ENCODE measurements around the gene ACP5. TPM values are rescaled to one million over a fixed set of nuclear protein-coding genes. Genes with fewer than 3 reads are reported as not detected.
"Not testable (repeated sequence)": the region's sequence is repeated elsewhere in the genome, so short reads cannot be mapped to it uniquely, and the experiment has no call there.

The ACP5 gene
- polyA plus RNA-seq, 1 experiment = 3.0 TPM

- Histone ChIP-seq H3K4me3 (ENCODE audit: low read depth, low read length) (no peak overlapping the region), H3K9me3 (ENCODE audit: control insufficient read depth, insufficient read depth, low read length) (peaks cover 5% of the 10 kb centered on the region; the same call in 1 of the 2 replicates), H3K27ac (ENCODE audit: low read depth, low read length) (no peak overlapping the region), H3K27me3 (ENCODE audit: control insufficient read depth, insufficient read depth, low read length) (no peaks in the 10 kb centered on the region)
- ChIA-PET POLR2A (no interaction called here), CTCF (interaction anchor here (1.2 to 2.2 kb wide), 3 partner anchors 8 to 21 kb away, joined by 4 to 11 read pairs (median 5); partner anchors contain the start of gene ELOF1)
- TF ChIP-seq, protein P1, sequence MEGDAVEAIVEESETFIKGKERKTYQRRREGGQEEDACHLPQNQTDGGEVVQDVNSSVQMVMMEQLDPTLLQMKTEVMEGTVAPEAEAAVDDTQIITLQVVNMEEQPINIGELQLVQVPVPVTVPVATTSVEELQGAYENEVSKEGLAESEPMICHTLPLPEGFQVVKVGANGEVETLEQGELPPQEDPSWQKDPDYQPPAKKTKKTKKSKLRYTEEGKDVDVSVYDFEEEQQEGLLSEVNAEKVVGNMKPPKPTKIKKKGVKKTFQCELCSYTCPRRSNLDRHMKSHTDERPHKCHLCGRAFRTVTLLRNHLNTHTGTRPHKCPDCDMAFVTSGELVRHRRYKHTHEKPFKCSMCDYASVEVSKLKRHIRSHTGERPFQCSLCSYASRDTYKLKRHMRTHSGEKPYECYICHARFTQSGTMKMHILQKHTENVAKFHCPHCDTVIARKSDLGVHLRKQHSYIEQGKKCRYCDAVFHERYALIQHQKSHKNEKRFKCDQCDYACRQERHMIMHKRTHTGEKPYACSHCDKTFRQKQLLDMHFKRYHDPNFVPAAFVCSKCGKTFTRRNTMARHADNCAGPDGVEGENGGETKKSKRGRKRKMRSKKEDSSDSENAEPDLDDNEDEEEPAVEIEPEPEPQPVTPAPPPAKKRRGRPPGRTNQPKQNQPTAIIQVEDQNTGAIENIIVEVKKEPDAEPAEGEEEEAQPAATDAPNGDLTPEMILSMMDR (IDR thresholded peaks at IDR 0.05; ENCODE audit: low read depth, low read length) = no peak
- no peak for DNase-seq (ENCODE audit: low read depth, low spot score)
Measured at GRCh38 chr19:11580116-11580515, 2.7 kb upstream of the ACP5 start.

DNA sequence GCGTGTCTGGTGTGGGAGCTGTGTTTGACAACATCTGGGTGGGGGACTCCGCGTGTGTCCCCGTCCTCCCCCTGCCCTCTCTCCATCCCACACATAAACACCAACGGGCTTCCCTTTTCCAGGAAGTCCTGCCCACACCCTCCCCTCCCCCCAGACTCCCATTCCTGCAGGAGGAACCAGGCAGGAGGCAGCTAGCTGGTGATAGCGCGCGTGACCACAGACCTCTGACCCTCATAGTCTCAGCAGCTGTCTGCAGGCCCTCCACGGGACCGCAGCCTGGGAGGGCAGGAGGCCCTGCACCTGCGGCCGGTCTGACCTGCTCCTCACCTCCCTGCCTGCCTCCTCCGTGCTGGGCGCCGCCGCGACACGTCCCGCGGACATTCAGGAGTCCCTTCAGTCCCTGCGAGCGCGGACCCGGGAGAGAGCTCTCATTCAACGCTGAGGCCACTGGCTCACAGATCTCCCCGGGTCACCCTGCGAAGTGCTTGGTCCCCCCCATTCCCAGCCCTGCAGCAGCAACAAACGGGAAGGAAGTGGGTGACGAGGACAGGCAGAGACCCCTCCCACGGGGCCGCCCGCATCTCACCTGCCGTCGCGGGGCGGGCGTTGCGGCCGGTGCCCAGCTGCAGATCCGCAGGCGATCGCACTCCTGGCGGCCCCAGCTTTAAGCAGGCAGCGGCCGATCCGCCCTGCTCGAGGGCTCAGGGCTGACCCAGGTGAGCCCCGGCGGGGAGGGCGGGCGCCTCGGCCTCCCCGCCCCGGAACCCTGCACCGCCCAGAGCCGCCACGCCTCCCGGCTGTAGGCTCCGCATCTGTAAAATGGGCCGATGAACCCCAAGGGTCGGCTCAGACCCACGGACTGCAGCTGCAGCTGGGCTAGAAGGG lies 1.1 kb upstream of the ACP5 start:
- Histone ChIP-seq H3K9me3 (ENCODE audit: control insufficient read depth, insufficient read depth, low read length) (peaks cover 5% of the 10 kb centered on the region; the same call in 1 of the 2 replicates), H3K4me3 (ENCODE audit: low read depth, low read length) (peak overlapping the region; percentile 17; the same call in 1 of the 2 replicates), H3K27me3 (ENCODE audit: control insufficient read depth, insufficient read depth, low read length) (no peaks in the 10 kb centered on the region), H3K27ac (ENCODE audit: low read depth, low read length) (no peak overlapping the region)
- ChIA-PET CTCF (interaction anchor here (0.6 to 1.2 kb wide), 4 partner anchors 10 to 219 kb away, joined by 3 to 4 read pairs (median 3); no protein-coding TSS in a partner anchor), POLR2A (no interaction called here)
- no peak for DNase-seq (ENCODE audit: low read depth, low spot score)
- TF ChIP-seq, protein P1 (IDR thresholded peaks at IDR 0.05; ENCODE audit: low read depth, low read length) = no peak

DNA sequence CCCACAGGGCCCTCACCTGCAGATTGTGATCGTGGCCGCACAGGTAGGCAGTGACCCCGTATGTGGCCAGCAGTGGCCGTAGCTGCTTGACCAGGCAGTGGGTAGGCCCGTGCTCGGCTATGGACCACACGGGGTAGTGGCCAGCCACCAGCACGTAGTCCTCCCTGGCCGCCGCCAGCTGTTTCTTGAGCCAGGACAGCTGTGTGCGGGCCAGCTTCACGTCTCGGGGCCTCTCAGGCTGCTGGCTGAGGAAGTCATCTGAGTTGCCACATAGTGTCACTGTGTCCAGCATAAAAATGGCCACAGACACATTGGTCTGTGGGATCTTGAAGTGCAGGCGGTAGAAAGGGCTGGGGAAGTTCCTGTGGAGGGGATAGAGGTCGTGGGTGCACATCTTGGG lies 1.2 kb downstream of the ACP5 start:
- TF ChIP-seq, protein P1 (IDR thresholded peaks at IDR 0.05; ENCODE audit: low read depth, low read length) = no peak
- DNase-seq (ENCODE audit: low read depth, low spot score) = no peak
- CTCF ChIA-PET = interaction anchor here (0.6 to 1.0 kb wide), 3 partner anchors 12 to 40 kb away, joined by 4 to 5 read pairs (median 4); no protein-coding TSS in a partner anchor
- H3K4me3 ChIP-seq (ENCODE audit: low read depth, low read length) = no peak overlapping the region
- POLR2A ChIA-PET = interaction anchor here (0.6 to 0.7 kb wide), 2 partner anchors 14 to 61 kb away, joined by 3 to 4 read pairs; no protein-coding TSS in a partner anchor
- H3K9me3 ChIP-seq (ENCODE audit: control insufficient read depth, insufficient read depth, low read length) = peaks cover 5% of the 10 kb centered on the region; the same call in 1 of the 2 replicates
- no peak overlapping the region for H3K27ac ChIP-seq (ENCODE audit: low read depth, low read length)
- H3K27me3 ChIP-seq (ENCODE audit: control insufficient read depth, insufficient read depth, low read length) = no peaks in the 10 kb centered on the region

DNA sequence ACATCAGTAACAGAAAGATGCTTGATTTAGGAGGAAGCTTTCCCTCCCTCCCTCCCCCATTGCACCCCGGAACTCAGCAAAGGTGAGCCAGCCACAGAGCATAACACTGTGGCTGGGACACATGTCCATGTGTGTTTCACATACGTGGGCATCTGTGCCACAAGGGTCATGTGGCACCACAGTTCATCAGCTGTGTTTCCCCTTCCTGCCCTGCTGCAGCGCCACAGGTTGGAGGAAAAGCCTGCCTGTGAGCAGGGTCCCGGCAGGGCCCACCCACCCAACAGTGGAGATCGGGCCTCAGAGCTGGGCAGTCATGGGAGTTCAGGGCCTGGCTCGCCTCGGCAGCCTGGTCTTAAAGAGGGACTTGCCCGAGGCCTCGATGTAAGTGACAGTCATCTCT lies 2.8 kb downstream of the ACP5 start:
- no peak for DNase-seq (ENCODE audit: low read depth, low spot score)
- H3K4me3 ChIP-seq (ENCODE audit: low read depth, low read length) = no peak overlapping the region
- TF ChIP-seq, protein P1 (IDR thresholded peaks at IDR 0.05; ENCODE audit: low read depth, low read length) = no peak
- H3K9me3 ChIP-seq (ENCODE audit: control insufficient read depth, insufficient read depth, low read length) = peaks cover 5% of the 10 kb centered on the region; the same call in 1 of the 2 replicates
- CTCF ChIA-PET = interaction anchor here (0.7 to 1.0 kb wide), 2 partner anchors 14 to 38 kb away, joined by 3 read pairs; no protein-coding TSS in a partner anchor
- H3K27ac ChIP-seq (ENCODE audit: low read depth, low read length) = no peak overlapping the region
- no peaks in the 10 kb centered on the region for H3K27me3 ChIP-seq (ENCODE audit: control insufficient read depth, insufficient read depth, low read length)
- POLR2A ChIA-PET = no interaction called here

DNA sequence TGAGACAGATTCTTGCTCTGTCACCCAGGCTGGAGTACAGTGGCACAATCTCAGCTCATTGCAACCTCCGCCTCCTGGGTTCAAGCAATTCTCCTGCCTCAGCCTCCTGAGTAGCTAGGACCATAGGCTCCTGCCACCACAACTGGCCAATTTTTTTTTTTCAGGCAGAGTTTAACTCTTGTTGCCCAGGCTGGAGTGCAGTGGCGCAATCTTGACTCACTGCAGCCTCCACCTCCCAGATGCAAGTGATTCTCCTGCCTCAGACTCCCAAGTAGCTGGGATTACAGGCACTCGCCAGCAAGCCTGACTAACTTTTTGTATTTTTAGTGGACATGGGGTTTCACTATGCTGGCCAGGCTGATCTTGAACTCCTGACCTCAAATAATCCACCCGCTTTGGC lies 3.7 kb downstream of the ACP5 start:
- POLR2A ChIA-PET; H3K27ac ChIP-seq (ENCODE audit: low read depth, low read length); DNase-seq (ENCODE audit: low read depth, low spot score); H3K4me3 ChIP-seq (ENCODE audit: low read depth, low read length); H3K27me3 ChIP-seq (ENCODE audit: control insufficient read depth, insufficient read depth, low read length); H3K9me3 ChIP-seq (ENCODE audit: control insufficient read depth, insufficient read depth, low read length): not testable (repeated sequence)
- CTCF ChIA-PET = interaction anchor here (1.4 to 2.2 kb wide), 2 partner anchors 13 to 14 kb away, joined by 3 to 8 read pairs; no protein-coding TSS in a partner anchor

- H3K9me3 ChIP-seq (ENCODE audit: control insufficient read depth, insufficient read depth, low read length) = not testable (repeated sequence)
Measured at GRCh38 chr19:11573354-11573753, 4.1 kb downstream of the ACP5 start.

More at GRCh38 chr19:11573354-11573753, 4.1 kb downstream of the ACP5 start:
- H3K27me3 ChIP-seq (ENCODE audit: control insufficient read depth, insufficient read depth, low read length); H3K27ac ChIP-seq (ENCODE audit: low read depth, low read length); DNase-seq (ENCODE audit: low read depth, low spot score); POLR2A ChIA-PET; H3K4me3 ChIP-seq (ENCODE audit: low read depth, low read length): not testable (repeated sequence)
- CTCF ChIA-PET = interaction anchor here (1.4 to 2.2 kb wide), 2 partner anchors 13 to 15 kb away, joined by 3 to 8 read pairs; no protein-coding TSS in a partner anchor
